Calu3 (cell line): Measurements from ENCODE around the gene PSTK. TPM values are rescaled to one million over a fixed set of nuclear protein-coding genes. Genes with fewer than 3 reads are reported as not detected.

Experiments used
- BruUV-seq: library from RNA; stranded (reverse); fragments of 400-500 nt; replicated peaks from 2 replicates; lab custom pipeline; 2021; lab: Mats Ljungman, UMichigan
- CTCF ChIA-PET: fragments of 300-600 bp; sonication (Branson Sonifier 250); formaldehyde crosslinking; loops from one replicate; lab custom pipeline; 2022; ENCODE audit warnings: antibody characterized with exemption; lab: Charles Lee
- DNase-seq: peaks from one replicate; pipeline ENCODE4 v3.0.0; 2022
- H3K27ac Mint-ChIP-seq: one replicate; pipeline ENCODE4 v1.8.0; 2022; ENCODE audit warnings: mixed read lengths; ENCODE audit not compliant: unreplicated experiment
- H3K27me3 Mint-ChIP-seq: one replicate; pipeline ENCODE4 v1.8.0; 2022; ENCODE audit warnings: mixed read lengths; ENCODE audit not compliant: unreplicated experiment
- H3K36me3 Mint-ChIP-seq: one replicate; pipeline ENCODE4 v1.8.0; 2022; ENCODE audit warnings: mild to moderate bottlenecking, moderate library complexity, mixed read lengths; ENCODE audit not compliant: insufficient read depth, unreplicated experiment
- H3K4me1 Mint-ChIP-seq: one replicate; pipeline ENCODE4 v1.8.0; 2022; ENCODE audit warnings: mild to moderate bottlenecking, low read depth, mixed read lengths; ENCODE audit not compliant: unreplicated experiment
- H3K4me3 Mint-ChIP-seq: one replicate; pipeline ENCODE4 v1.8.0; 2022; ENCODE audit warnings: mild to moderate bottlenecking, low read depth, moderate library complexity, mixed read lengths; ENCODE audit not compliant: unreplicated experiment
- H3K9me3 Mint-ChIP-seq: one replicate; pipeline ENCODE4 v1.8.0; 2022; ENCODE audit warnings: low read depth, mixed read lengths; ENCODE audit not compliant: unreplicated experiment
- CTCF ChIP-seq: fragments of 200-600 bp; IDR thresholded peaks from one replicate; pipeline ENCODE4 v1.8.0; 2022; ENCODE audit warnings: antibody characterized with exemption; ENCODE audit not compliant: unreplicated experiment
- intact Hi-C: fragments of 100-400 bp; cut with micrococcal nuclease; formaldehyde crosslinking; loops from one replicate; pipeline ENCODE4 v1.10.0; 2022; ENCODE audit not compliant: unreplicated experiment
- total RNA-seq: library from RNA; stranded (reverse); gene quantifications from 2 replicates; pipeline ENCODE4 v1.2.3, GENCODE V29; 2022

Gene PSTK
- total RNA-seq, 1 experiment from 2014 or later = 1.2 TPM

GRCh38 chr10:122998360-122998917 is 18.2 kb downstream of the PSTK start:
- H3K4me1 Mint-ChIP-seq = no peaks in the 10 kb centered on the region
- H3K9me3 Mint-ChIP-seq = no peaks in the 10 kb centered on the region
- intact Hi-C loops = no loop called here
- peaks cover 7% of the 10 kb centered on the region for H3K36me3 Mint-ChIP-seq
- no peak overlapping the region for H3K27ac Mint-ChIP-seq
- H3K27me3 Mint-ChIP-seq = no peaks in the 10 kb centered on the region
- TF ChIP-seq CTCF = no peak
- DNase-seq = no peak
- no TSS peak for BruUV-seq
- no peak overlapping the region for H3K4me3 Mint-ChIP-seq
- CTCF ChIA-PET = interaction anchor here (1.1 kb wide), 1 partner anchor 9 kb away, joined by 3 read pairs; no protein-coding TSS in a partner anchor

DNA sequence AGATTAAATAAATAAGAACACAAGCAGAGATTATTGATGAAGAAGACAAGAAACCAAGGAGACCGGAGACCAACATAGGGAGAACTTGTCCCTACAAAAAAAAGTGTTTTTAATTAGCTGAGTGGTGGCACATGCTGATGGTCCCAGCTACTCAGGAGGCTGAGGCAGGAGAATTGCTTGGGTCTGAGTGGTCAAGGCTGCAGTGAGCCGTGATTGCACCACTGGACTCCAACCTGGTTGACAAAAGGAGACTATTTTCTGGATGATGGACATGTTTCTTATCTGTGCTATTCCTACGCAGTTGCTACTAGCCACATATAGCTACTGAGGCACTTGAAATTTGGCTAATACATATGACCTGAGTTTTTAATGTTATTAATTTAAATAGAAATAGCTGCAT is 18.7 kb downstream of the PSTK start:
- CTCF ChIA-PET = interaction anchor here (1.1 kb wide), 1 partner anchor 9 kb away, joined by 3 read pairs; no protein-coding TSS in a partner anchor
- H3K36me3 Mint-ChIP-seq = peaks cover 7% of the 10 kb centered on the region
- no peak overlapping the region for H3K27ac Mint-ChIP-seq
- no peaks in the 10 kb centered on the region for H3K9me3 Mint-ChIP-seq
- BruUV-seq = no TSS peak
- no peaks in the 10 kb centered on the region for H3K27me3 Mint-ChIP-seq
- no peak for DNase-seq
- no peaks in the 10 kb centered on the region for H3K4me1 Mint-ChIP-seq
- no peak overlapping the region for H3K4me3 Mint-ChIP-seq
- no peak for TF ChIP-seq CTCF
- intact Hi-C loops = no loop called here

- no peak for DNase-seq
- H3K27ac Mint-ChIP-seq = no peak overlapping the region
- H3K9me3 Mint-ChIP-seq = no peaks in the 10 kb centered on the region
- BruUV-seq = no TSS peak
- no peaks in the 10 kb centered on the region for H3K4me1 Mint-ChIP-seq
- peaks cover 7% of the 10 kb centered on the region for H3K36me3 Mint-ChIP-seq
- H3K4me3 Mint-ChIP-seq = no peak overlapping the region
- CTCF ChIA-PET = interaction anchor here (1.1 kb wide), 1 partner anchor 8 kb away, joined by 3 read pairs; no protein-coding TSS in a partner anchor
- H3K27me3 Mint-ChIP-seq = no peaks in the 10 kb centered on the region
- intact Hi-C loops = no loop called here
- TF ChIP-seq CTCF = no peak
These were observed 19.1 kb downstream of the PSTK start for GRCh38 chr10:122999347-122999746.

- TF ChIP-seq CTCF = no peak
- H3K36me3 Mint-ChIP-seq = peaks cover 5% of the 10 kb centered on the region
- no peaks in the 10 kb centered on the region for H3K4me1 Mint-ChIP-seq
- no peaks in the 10 kb centered on the region for H3K9me3 Mint-ChIP-seq
- H3K4me3 Mint-ChIP-seq = no peak overlapping the region
- CTCF ChIA-PET = no interaction called here
- intact Hi-C loops = no loop called here
- H3K27ac Mint-ChIP-seq = no peak overlapping the region
- no peak for DNase-seq
- H3K27me3 Mint-ChIP-seq = no peaks in the 10 kb centered on the region
- no TSS peak for BruUV-seq
These were observed 20.0 kb downstream of the PSTK start for GRCh38 chr10:123000155-123000554.
